CD4-positive, alpha-beta T cell treated with Interleukin-6 at 100 ng/mL for 8 hours (primary cell): Measurements from ENCODE around the gene DHFR.

Experiments
- DNase-seq: peaks from one replicate; pipeline ENCODE4 v3.0.0-alpha.2; 2020; ENCODE audit warnings: mixed read lengths, low spot score

The DHFR gene

GRCh38 chr5:80655231-80655774 is 520 bp upstream of the DHFR start:
- no peak for DNase-seq

GRCh38 chr5:80654054-80654390 is 761 bp downstream of the DHFR start:
- no peak for DNase-seq

GRCh38 chr5:80653502-80653901 is 1.3 kb downstream of the DHFR start:
- no peak for DNase-seq

- no peak for DNase-seq
Measured at GRCh38 chr5:80646926-80647325, 7.9 kb downstream of the DHFR start.

GRCh38 chr5:80644900-80645299 is 9.9 kb downstream of the DHFR start:
- no peak for DNase-seq

- DNase-seq, result no peak
Measured at GRCh38 chr5:80641353-80641752, 13.4 kb downstream of the DHFR start.

- no peak for DNase-seq
Measured at GRCh38 chr5:80634193-80634592, 20.6 kb downstream of the DHFR start.

GRCh38 chr5:80632700-80633099 is 22.1 kb downstream of the DHFR start:
- no peak for DNase-seq

GRCh38 chr5:80631278-80632259 is 23.2 kb downstream of the DHFR start:
- no peak for DNase-seq

- no peak for DNase-seq
Measured at GRCh38 chr5:80629281-80629680, 25.5 kb downstream of the DHFR start.

- DNase-seq, result no peak
Measured at GRCh38 chr5:80625230-80625629, 29.6 kb downstream of the DHFR start.

- no peak for DNase-seq
Measured at GRCh38 chr5:80623999-80624398, 30.8 kb downstream of the DHFR start.

GRCh38 chr5:80622756-80623155 is 32.0 kb downstream of the DHFR start:
- no peak for DNase-seq

- no peak for DNase-seq
Measured at GRCh38 chr5:80620211-80620610, 34.6 kb downstream of the DHFR start.

GRCh38 chr5:80619086-80619485 is 35.7 kb downstream of the DHFR start:
- no peak for DNase-seq

- DNase-seq, result no peak
Measured at GRCh38 chr5:80618438-80618837, 36.3 kb downstream of the DHFR start.

GRCh38 chr5:80615266-80615914 is 39.4 kb downstream of the DHFR start:
- no peak for DNase-seq

GRCh38 chr5:80609692-80610091 is 45.1 kb downstream of the DHFR start:
- no peak for DNase-seq

GRCh38 chr5:80608731-80609130 is 46.1 kb downstream of the DHFR start:
- no peak for DNase-seq

GRCh38 chr5:80607832-80608231 is 47.0 kb downstream of the DHFR start:
- DNase-seq, result no peak

- DNase-seq, result no peak
Measured at GRCh38 chr5:80607343-80607742, 47.4 kb downstream of the DHFR start.

GRCh38 chr5:80600943-80601693 is 53.7 kb downstream of the DHFR start:
- DNase-seq, result no peak
